ENCODE results near the gene HGFAC.

- TF ChIP-seq CTCF (IDR thresholded peaks at IDR 0.05): no peak
- TF ChIP-seq POLR2A (IDR thresholded peaks at IDR 0.05): no peak
Observed at GRCh38 chr4:3475713-3476260, 34.0 kb downstream of the HGFAC start.
